ENCODE results near the gene KIRREL3.

KIRREL3 gene

DNA sequence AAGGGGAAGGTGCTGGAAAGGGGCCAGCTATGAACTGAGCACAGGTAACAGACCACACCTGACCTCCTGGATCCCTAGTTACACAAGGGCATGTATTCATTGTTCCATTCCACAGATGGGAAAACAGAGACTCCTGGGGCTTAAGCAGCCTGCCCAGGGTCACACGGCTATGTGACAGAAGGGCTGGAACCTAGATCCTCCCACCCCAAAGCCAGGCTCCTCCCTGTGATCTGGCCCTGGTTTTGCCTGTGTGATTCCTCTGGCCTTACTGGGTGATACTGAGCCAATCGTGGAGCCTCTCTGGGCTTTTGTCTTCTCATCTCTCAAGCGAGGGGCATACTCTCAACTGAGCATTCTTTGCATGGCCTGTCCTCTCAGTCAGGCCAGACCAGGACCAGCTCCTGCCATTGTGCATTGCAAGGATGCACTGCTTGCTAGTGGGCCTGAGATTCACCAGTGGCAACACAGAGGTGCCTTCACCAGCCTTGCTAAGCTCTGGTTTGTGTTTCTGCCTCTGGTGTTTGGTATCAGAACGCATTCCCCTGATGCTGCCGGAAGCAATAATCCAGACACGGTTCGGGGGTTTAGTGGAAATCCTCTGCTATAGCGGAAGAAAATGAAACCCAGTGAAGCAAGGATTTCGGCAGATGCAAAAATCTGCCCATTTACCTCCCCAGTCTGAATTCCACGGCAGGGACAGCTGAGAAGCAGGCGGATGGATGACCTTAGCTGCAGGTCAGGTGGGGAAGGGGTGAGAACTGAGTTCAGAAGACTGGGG lies 418.5 kb downstream of the KIRREL3 start:
- TF ChIP-seq, protein P1, sequence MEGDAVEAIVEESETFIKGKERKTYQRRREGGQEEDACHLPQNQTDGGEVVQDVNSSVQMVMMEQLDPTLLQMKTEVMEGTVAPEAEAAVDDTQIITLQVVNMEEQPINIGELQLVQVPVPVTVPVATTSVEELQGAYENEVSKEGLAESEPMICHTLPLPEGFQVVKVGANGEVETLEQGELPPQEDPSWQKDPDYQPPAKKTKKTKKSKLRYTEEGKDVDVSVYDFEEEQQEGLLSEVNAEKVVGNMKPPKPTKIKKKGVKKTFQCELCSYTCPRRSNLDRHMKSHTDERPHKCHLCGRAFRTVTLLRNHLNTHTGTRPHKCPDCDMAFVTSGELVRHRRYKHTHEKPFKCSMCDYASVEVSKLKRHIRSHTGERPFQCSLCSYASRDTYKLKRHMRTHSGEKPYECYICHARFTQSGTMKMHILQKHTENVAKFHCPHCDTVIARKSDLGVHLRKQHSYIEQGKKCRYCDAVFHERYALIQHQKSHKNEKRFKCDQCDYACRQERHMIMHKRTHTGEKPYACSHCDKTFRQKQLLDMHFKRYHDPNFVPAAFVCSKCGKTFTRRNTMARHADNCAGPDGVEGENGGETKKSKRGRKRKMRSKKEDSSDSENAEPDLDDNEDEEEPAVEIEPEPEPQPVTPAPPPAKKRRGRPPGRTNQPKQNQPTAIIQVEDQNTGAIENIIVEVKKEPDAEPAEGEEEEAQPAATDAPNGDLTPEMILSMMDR (conservative IDR thresholded peaks at IDR 0.05; ENCODE audit: control insufficient read depth, insufficient read depth, low read depth, low read length): no peak
- DNase-seq (ENCODE audit: low read depth): no peak
- no peak overlapping the region for H3K4me3 ChIP-seq (ENCODE audit: control insufficient read depth, low read depth, low read length)

DNA sequence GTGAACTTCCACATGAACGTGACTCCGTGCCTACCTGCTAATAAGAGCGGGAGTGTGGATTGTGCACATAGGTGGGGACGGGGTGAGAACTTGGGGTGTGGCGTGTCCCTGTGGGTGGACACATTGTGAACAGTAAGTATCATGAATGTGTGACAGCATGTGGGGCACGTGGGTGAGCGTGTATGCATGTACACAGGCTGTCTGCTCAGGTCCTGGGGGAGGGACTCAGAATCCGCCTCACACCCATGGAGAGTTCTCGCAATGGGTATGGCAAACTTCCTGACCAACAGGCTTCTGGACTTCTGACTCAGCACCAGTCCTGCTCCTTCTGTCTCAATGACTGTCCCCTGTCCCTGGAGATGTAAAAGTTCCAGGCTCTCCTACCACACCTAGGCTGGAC lies 422.1 kb downstream of the KIRREL3 start:
- TF ChIP-seq, protein P1 (conservative IDR thresholded peaks at IDR 0.05; ENCODE audit: control insufficient read depth, insufficient read depth, low read depth, low read length): no peak
- no peak overlapping the region for H3K4me3 ChIP-seq (ENCODE audit: control insufficient read depth, low read depth, low read length)
- DNase-seq (ENCODE audit: low read depth): no peak

DNA sequence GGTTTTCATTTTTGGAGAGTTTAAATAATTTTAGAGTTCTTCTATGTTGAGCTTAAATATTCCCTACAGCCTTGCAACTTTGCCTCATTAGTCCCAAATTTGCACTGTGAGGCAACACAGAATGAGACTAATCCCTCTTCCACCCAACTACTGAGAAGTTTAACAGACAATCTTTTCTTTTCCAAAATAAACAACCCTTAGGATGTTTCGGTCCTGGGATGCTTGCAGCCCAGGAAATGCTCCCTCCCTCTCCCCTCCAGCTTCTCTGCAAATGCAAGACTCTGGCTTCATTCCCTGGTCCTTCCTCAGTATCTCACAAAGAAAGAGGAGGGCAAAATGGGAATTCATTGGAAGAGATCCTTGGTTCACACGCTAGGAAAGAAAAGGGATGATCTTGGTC lies 422.5 kb downstream of the KIRREL3 start:
- no peak overlapping the region for H3K4me3 ChIP-seq (ENCODE audit: control insufficient read depth, low read depth, low read length)
- TF ChIP-seq, protein P1 (conservative IDR thresholded peaks at IDR 0.05; ENCODE audit: control insufficient read depth, insufficient read depth, low read depth, low read length): no peak
- no peak for DNase-seq (ENCODE audit: low read depth)

DNA sequence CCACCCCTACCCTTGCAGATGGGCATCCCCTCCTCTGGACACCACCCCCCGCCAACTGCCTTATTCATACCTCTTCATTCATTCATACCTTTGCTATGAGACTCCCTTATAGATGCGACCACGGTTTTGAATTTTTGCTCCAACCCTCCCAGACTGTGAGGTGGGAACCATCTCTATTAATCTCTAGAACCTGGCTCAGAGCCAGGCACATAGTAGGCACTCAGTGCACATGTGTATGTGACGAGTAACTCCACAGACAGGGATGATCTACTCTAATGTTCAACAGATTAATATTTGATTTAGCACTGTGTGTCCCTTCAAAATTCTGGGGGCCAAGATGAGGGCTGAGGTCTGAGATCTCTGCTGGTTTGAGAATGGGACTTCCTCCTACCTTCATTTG lies 424.7 kb downstream of the KIRREL3 start:
- TF ChIP-seq, protein P1 (conservative IDR thresholded peaks at IDR 0.05; ENCODE audit: control insufficient read depth, insufficient read depth, low read depth, low read length): no peak
- no peak for DNase-seq (ENCODE audit: low read depth)
- H3K4me3 ChIP-seq (ENCODE audit: control insufficient read depth, low read depth, low read length): no peak overlapping the region

DNA sequence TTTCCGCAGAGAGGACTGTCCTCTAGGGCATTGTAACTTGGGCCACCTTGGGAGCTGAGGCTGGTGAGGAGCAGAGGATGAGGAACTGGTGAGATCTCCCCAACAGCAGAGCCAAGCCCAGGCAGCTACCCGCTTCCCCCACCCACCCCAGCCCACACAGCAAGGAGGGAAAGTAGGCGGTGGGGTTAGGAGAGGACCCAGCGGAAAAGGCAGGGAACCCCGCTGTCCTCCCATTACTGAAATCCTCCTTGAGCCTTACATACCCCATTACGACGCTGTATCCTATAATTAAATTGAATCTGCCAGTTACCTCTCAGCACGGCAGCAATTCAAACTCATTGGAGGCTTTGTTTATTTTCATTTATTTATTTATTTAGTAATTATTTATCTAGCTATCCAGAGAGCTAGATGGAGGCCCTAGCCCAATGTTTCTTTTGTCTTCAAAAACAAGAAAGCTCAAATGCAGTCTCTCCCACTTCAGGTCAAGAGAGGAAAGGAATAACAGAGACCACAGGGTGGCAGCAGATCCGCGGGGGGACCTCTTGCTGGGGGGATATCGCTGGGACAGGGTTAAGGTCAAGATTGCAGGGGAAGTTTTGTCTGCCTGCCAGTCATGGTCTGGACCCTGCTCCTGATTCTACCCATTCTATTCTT lies 427.1 kb downstream of the KIRREL3 start:
- TF ChIP-seq, protein P1 (conservative IDR thresholded peaks at IDR 0.05; ENCODE audit: control insufficient read depth, insufficient read depth, low read depth, low read length): peak; percentile 9
- no peak for DNase-seq (ENCODE audit: low read depth)
- no peak overlapping the region for H3K4me3 ChIP-seq (ENCODE audit: control insufficient read depth, low read depth, low read length)

DNA sequence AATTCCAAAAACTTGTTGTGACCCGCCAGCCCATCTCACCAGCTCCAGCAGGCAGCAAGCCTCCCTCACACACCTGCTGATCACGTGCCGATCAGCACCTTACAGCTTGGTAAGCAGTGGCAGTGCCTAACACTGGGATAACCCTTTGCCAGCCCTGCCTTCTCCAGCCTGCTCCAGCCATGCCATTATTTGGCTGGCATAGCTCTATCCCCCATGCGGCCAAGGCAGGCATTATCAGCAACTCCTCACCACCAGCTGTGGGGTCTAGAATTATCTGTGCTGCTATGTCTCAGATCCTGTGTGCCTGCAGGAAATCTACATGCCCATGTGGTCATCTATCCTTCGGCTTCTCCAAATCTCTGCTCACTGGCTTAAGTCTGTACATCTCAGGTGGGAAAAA lies 430.1 kb downstream of the KIRREL3 start:
- H3K4me3 ChIP-seq (ENCODE audit: control insufficient read depth, low read depth, low read length): no peak overlapping the region
- TF ChIP-seq, protein P1 (conservative IDR thresholded peaks at IDR 0.05; ENCODE audit: control insufficient read depth, insufficient read depth, low read depth, low read length): no peak
- DNase-seq (ENCODE audit: low read depth): no peak
